IMR-90 (cell line): ENCODE measurements around the gene LRRC1. TPM values are rescaled to one million over a fixed set of nuclear protein-coding genes. Genes with fewer than 3 reads are reported as not detected.

Source experiments
- ATAC-seq: fragments of 200-7000 bp; cut with Tn5 transposase; 2 replicates; pipeline ENCODE4 v1.9.1; 2020; ENCODE audit warnings: low read depth, mild to moderate bottlenecking, moderate library complexity
- BruUV-seq: library from RNA; stranded (reverse); fragments of 400-500 nt; replicated peaks from 2 replicates; lab custom pipeline; 2021; lab: Mats Ljungman, UMichigan
- CTCF ChIA-PET: fragments of 300-600 bp; formaldehyde crosslinking; extraction: SDS; loops from one replicate; lab custom pipeline; 2021; ENCODE audit warnings: antibody characterized with exemption; lab: Yijun Ruan, JAX
- POLR2A ChIA-PET: fragments of 300-600 bp; sonication (Branson Sonifier 250); formaldehyde crosslinking; loops from one replicate; lab custom pipeline; 2022; ENCODE audit warnings: antibody characterized with exemption; ENCODE audit not compliant: unreplicated experiment; lab: Charles Lee
- DNase-seq: peaks from one replicate; pipeline ENCODE4 v3.0.0; 2013
- H2AFZ ChIP-seq: replicated peaks from 2 replicates; pipeline ENCODE3; 2013; ENCODE audit warnings: low read length, mild to moderate bottlenecking; ENCODE audit not compliant: poor library complexity
- H2AK5ac ChIP-seq: 2 replicates; pipeline ENCODE4 v1.6.1; 2013; ENCODE audit warnings: low read depth, low read length, inconsistent platforms
- H2AK9ac ChIP-seq: replicated peaks from 2 replicates; pipeline ENCODE3; 2013; ENCODE audit warnings: mild to moderate bottlenecking, low read depth, low read length, moderate library complexity; ENCODE audit not compliant: poor library complexity
- H2BK120ac ChIP-seq: 2 replicates; pipeline ENCODE4 v1.6.1; 2013; ENCODE audit warnings: low read depth, low read length, inconsistent platforms
- H2BK15ac ChIP-seq: 3 replicates; pipeline ENCODE4 v1.6.1; 2013; ENCODE audit warnings: low read depth, low read length, inconsistent platforms
- H2BK20ac ChIP-seq: 2 replicates; pipeline ENCODE4 v1.6.1; 2013; ENCODE audit warnings: low read depth, mild to moderate bottlenecking, inconsistent platforms, low read length, moderate library complexity
- H2BK5ac ChIP-seq: 2 replicates; pipeline ENCODE4 v1.6.1; 2013; ENCODE audit warnings: mild to moderate bottlenecking, low read depth, low read length, inconsistent platforms; ENCODE audit not compliant: poor library complexity, severe bottlenecking
- H3K14ac ChIP-seq: replicated peaks from 2 replicates; pipeline ENCODE4 v1.6.1; 2013; ENCODE audit warnings: low read depth, low read length, inconsistent platforms
- H3K18ac ChIP-seq: 2 replicates; pipeline ENCODE4 v1.6.1; 2013; ENCODE audit warnings: low read depth, low read length, control low read depth
- H3K23ac ChIP-seq: 2 replicates; pipeline ENCODE4 v1.6.1; 2013; ENCODE audit warnings: low read depth, low read length, inconsistent platforms
- H3K27ac ChIP-seq: 2 replicates; pipeline ENCODE4 v1.5.1; 2013; ENCODE audit warnings: mild to moderate bottlenecking, control low read depth, low read length; ENCODE audit not compliant: insufficient read depth
- H3K27me3 ChIP-seq: 2 replicates; pipeline ENCODE4 v1.6.1; 2013; ENCODE audit warnings: low read length; ENCODE audit not compliant: control insufficient read depth, insufficient read depth
- H3K36me3 ChIP-seq: 2 replicates; pipeline ENCODE4 v1.6.1; 2013; ENCODE audit warnings: low read length, mixed read lengths; ENCODE audit not compliant: control insufficient read depth, insufficient read depth
- H3K4ac ChIP-seq: 2 replicates; pipeline ENCODE4 v1.6.1; 2013; ENCODE audit warnings: low read depth, low read length, inconsistent platforms
- H3K4me1 ChIP-seq: 2 replicates; pipeline ENCODE4 v1.6.1; 2013; ENCODE audit warnings: low read length, mixed read lengths; ENCODE audit not compliant: control insufficient read depth, insufficient read depth
- H3K4me2 ChIP-seq: 2 replicates; pipeline ENCODE4 v1.6.1; 2013; ENCODE audit warnings: low read depth, mild to moderate bottlenecking, control low read depth, low read length, moderate library complexity
- H3K4me3 ChIP-seq: 2 replicates; pipeline ENCODE4 v1.5.1; 2013; ENCODE audit warnings: low read depth, mild to moderate bottlenecking, control low read depth, low read length, moderate library complexity; ENCODE audit not compliant: insufficient read depth
- H3K56ac ChIP-seq: 2 replicates; pipeline ENCODE4 v1.6.1; 2013; ENCODE audit warnings: low read length, inconsistent platforms; ENCODE audit not compliant: insufficient read depth; ENCODE audit errors: extremely low read depth
- H3K79me1 ChIP-seq, 2 experiments: 2 replicates each; pipeline ENCODE4 v1.6.1; 2013; ENCODE audit warnings: low read length in 2 of 2, inconsistent platforms in 1 of 2, low read depth in 1 of 2
- H3K9ac ChIP-seq: 2 replicates; pipeline ENCODE4 v1.6.1; 2013; ENCODE audit warnings: low read depth, low read length, control low read depth
- H3K9me1 ChIP-seq: 2 replicates; pipeline ENCODE4 v1.6.1; 2013; ENCODE audit warnings: low read length, inconsistent platforms; ENCODE audit not compliant: insufficient read depth
- H3K9me3 ChIP-seq: 2 replicates; pipeline ENCODE4 v1.6.1; 2013; ENCODE audit warnings: low read length; ENCODE audit not compliant: control insufficient read depth, insufficient read depth
- H4K20me1 ChIP-seq: 2 replicates; pipeline ENCODE4 v1.6.1; 2013; ENCODE audit warnings: low read length, inconsistent platforms; ENCODE audit not compliant: insufficient read depth
- H4K5ac ChIP-seq: 2 replicates; pipeline ENCODE4 v1.6.1; 2013; ENCODE audit warnings: mild to moderate bottlenecking, low read depth, low read length, control low read depth
- H4K8ac ChIP-seq, 2 experiments: 2 replicates each; pipeline ENCODE4 v1.6.1; 2013; ENCODE audit warnings: low read depth in 2 of 2, low read length in 2 of 2, control low read depth in 1 of 2, inconsistent platforms in 1 of 2
- H4K91ac ChIP-seq: 2 replicates; pipeline ENCODE4 v1.6.1; 2013; ENCODE audit warnings: low read depth, low read length, inconsistent platforms; ENCODE audit not compliant: insufficient read depth
- BHLHE40 ChIP-seq: fragments of 150-350 bp; IDR thresholded peaks from 2 replicates; pipeline ENCODE4 v1.6.1; 2016; ENCODE audit warnings: mild to moderate bottlenecking, low read depth, low read length
- CEBPB ChIP-seq: IDR thresholded peaks from 2 replicates; pipeline ENCODE4 v1.6.1; 2012; ENCODE audit warnings: low read depth, low read length, improper control_type of control experiment
- CHD1 ChIP-seq: IDR thresholded peaks from 2 replicates; pipeline ENCODE4 v1.6.1; 2012; ENCODE audit warnings: low read depth, low read length, improper control_type of control experiment
- FOS ChIP-seq: fragments of 150-350 bp; IDR thresholded peaks from 2 replicates; pipeline ENCODE4 v1.6.1; 2016; ENCODE audit warnings: low read depth, low read length
- MAFK ChIP-seq: IDR thresholded peaks from 2 replicates; pipeline ENCODE4 v1.6.1; 2012; ENCODE audit warnings: low read depth, low read length, improper control_type of control experiment
- MAZ ChIP-seq: IDR thresholded peaks from 2 replicates; pipeline ENCODE4 v1.6.1; 2012; ENCODE audit warnings: low read depth, mild to moderate bottlenecking, low read length, improper control_type of control experiment, moderate library complexity, borderline replicate concordance
- MXI1 ChIP-seq: IDR thresholded peaks from 2 replicates; pipeline ENCODE4 v1.6.1; 2012; ENCODE audit warnings: low read depth, mild to moderate bottlenecking, low read length, moderate library complexity, borderline replicate concordance
- NFE2L2 ChIP-seq: fragments of 150-350 bp; IDR thresholded peaks from 2 replicates; pipeline ENCODE4 v1.6.1; 2016; ENCODE audit warnings: low read depth, mild to moderate bottlenecking, low read length
- POLR2A ChIP-seq: IDR thresholded peaks from 2 replicates; pipeline ENCODE4 v1.6.1; 2012; ENCODE audit warnings: mild to moderate bottlenecking, low read depth, low read length
- RAD21 ChIP-seq: IDR thresholded peaks from 2 replicates; pipeline ENCODE4 v1.6.1; 2012; ENCODE audit warnings: low read length, improper control_type of control experiment
- RCOR1 ChIP-seq: IDR thresholded peaks from 2 replicates; pipeline ENCODE4 v1.6.1; 2012; ENCODE audit warnings: mild to moderate bottlenecking, low read length, improper control_type of control experiment; ENCODE audit not compliant: insufficient replicate concordance
- RFX5 ChIP-seq: IDR thresholded peaks from 2 replicates; pipeline ENCODE4 v1.8.0; 2012; ENCODE audit warnings: low read depth, mild to moderate bottlenecking, low read length, moderate library complexity
- SMC3 ChIP-seq: fragments of 150-350 bp; IDR thresholded peaks from 2 replicates; pipeline ENCODE4 v1.6.1; 2016; ENCODE audit warnings: low read depth, mild to moderate bottlenecking, antibody characterized with exemption, low read length, moderate library complexity
- WGBS, 2 experiments: methylation state at CpG; one replicate each; pipeline versions ENCODE4 v1.1.5 to v1.1.7; 2013; ENCODE audit warnings: missing lambda C conversion rate in 2 of 2; ENCODE audit not compliant: insufficient read length in 1 of 2; ENCODE audit errors: extremely low coverage in 2 of 2; 5-methylcytosine and 5-hydroxymethylcytosine counted together
- dilution Hi-C: fragments of 300-500 bp; cut with HindIII; formaldehyde crosslinking; loops from one replicate; pipeline ENCODE4 v1.14.3; 2018; ENCODE audit warnings: low sequenced_read_pairs; ENCODE audit not compliant: unreplicated experiment
- in situ Hi-C: fragments of 300-500 bp; cut with MboI; formaldehyde crosslinking; loops from 3 replicates; pipeline ENCODE4 v1.14.3; 2019; ENCODE audit warnings: low sequenced_read_pairs, inconsistent platforms, mixed read lengths
- intact Hi-C: fragments of 100-400 bp; cut with micrococcal nuclease; formaldehyde crosslinking; loops from 2 replicates; pipeline ENCODE4 v1.10.0; 2022
- polyA plus RNA-seq, 3 experiments: library from polyadenylated mRNA; depleted of rRNA; stranded (reverse); fragments of >200 nt; gene quantifications; 2 replicates each; pipeline ENCODE4 v1.2.3, GENCODE V29; 2012; ENCODE audit warnings: low replicate concordance in 1 of 3
- total RNA-seq: library from RNA; depleted of rRNA; stranded (reverse); fragments of >200 nt; gene quantifications from 2 replicates; pipeline ENCODE4 v1.2.3, GENCODE V29; 2012
- TF ChIP-seq, protein P1 (sequence below): fragments of 150-350 bp; IDR thresholded peaks from 2 replicates; pipeline ENCODE4 v1.6.1; 2017; ENCODE audit warnings: mild to moderate bottlenecking, antibody characterized with exemption, low read length, low read depth
- TF ChIP-seq, protein P2 (sequence below): fragments of 150-350 bp; IDR thresholded peaks from 2 replicates; pipeline ENCODE4 v1.6.1; 2016; ENCODE audit warnings: low read depth, mild to moderate bottlenecking, low read length, moderate library complexity, borderline replicate concordance
- TF ChIP-seq, protein P3 (sequence below): conservative IDR thresholded peaks from 2 replicates; pipeline ENCODE4 v1.5.1; 2012; ENCODE audit warnings: mild to moderate bottlenecking, low read depth, low read length, improper control_type of control experiment

The LRRC1 gene
- total and polyA plus RNA-seq, 2 of the 4 experiments (the other 2 are of a cell fraction) = 5.1 to 6.1 TPM

DNA sequence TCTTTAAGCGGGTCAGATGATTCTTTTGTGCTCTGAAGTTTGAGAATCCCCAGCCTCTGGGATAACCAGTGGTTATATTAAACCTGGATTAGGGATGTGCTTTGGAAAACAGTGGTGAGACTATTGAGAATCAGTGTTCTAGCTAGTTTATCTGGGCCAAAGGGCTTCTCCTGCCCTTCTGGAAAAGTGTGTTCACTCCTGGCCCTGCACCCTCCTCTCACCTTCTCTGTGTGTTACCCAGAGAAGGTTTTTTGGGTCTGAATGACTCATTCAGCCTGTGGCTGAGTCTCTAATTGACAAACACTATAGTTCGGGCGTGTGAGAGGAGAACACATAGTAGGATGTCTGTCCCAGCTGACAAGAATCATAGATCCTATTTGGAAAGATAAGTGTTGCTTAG lies 66.7 kb downstream of the LRRC1 start:
- Histone ChIP-seq H3K9me1 (peaks cover 8% of the 10 kb centered on the region), H2AK5ac (peak overlapping the region; percentile 51; the same call in 1 of the 2 replicates), H4K20me1 (no peaks in the 10 kb centered on the region; the same call in 1 of the 2 replicates), H3K79me1 (peaks cover 30 to 45% of the 10 kb centered on the region in 2 experiments), H3K9me3 (no peaks in the 10 kb centered on the region), H2BK5ac (no peak overlapping the region), H3K18ac (no peak overlapping the region), H4K91ac (0 out of 2 replicates have a peak overlapping the region, but pooled peaks have one; percentile 9), H3K4me2 (no peak overlapping the region), H3K56ac (no peak overlapping the region), H3K4me3 (no peak overlapping the region), H2BK120ac (peak overlapping the region; percentile 24; the same call in 1 of the 2 replicates), H3K14ac (peak overlapping the region; percentile 53), H2BK15ac (peak overlapping the region; percentile 60; the same call in 1 of the 3 replicates), H3K36me3 (no peaks in the 10 kb centered on the region), H4K8ac (no peak overlapping the region), H3K23ac (0 out of 2 replicates have a peak overlapping the region, but pooled peaks have one; percentile 54), H3K4me1 (peaks cover 13% of the 10 kb centered on the region), H3K27me3 (no peaks in the 10 kb centered on the region), H2BK20ac (peak overlapping the region; percentile 56), H2AFZ (no peak overlapping the region), H3K9ac (no peak overlapping the region), H3K27ac (no peak overlapping the region), H2AK9ac (no peak overlapping the region), H3K4ac (no peak overlapping the region), H4K5ac (no peak overlapping the region)
- ATAC-seq = no peak
- intact Hi-C loops = no loop called here
- DNase-seq = no peak
- ChIA-PET POLR2A (no interaction called here), CTCF (interaction anchor here (0.8 kb wide), 1 partner anchor 143 kb away, joined by 3 read pairs; no protein-coding TSS in a partner anchor)
- TF ChIP-seq NFE2L2 (no peak), RCOR1 (no peak), MXI1 (no peak), SMC3 (no peak), MAZ (no peak), FOS (no peak), POLR2A (no peak), MAFK (no peak), RAD21 (no peak), RFX5 (no peak), BHLHE40 (no peak), CHD1 (no peak), CEBPB (no peak)
- TF ChIP-seq, protein P1, sequence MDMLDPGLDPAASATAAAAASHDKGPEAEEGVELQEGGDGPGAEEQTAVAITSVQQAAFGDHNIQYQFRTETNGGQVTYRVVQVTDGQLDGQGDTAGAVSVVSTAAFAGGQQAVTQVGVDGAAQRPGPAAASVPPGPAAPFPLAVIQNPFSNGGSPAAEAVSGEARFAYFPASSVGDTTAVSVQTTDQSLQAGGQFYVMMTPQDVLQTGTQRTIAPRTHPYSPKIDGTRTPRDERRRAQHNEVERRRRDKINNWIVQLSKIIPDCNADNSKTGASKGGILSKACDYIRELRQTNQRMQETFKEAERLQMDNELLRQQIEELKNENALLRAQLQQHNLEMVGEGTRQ = no peak
- TF ChIP-seq, protein P2, sequence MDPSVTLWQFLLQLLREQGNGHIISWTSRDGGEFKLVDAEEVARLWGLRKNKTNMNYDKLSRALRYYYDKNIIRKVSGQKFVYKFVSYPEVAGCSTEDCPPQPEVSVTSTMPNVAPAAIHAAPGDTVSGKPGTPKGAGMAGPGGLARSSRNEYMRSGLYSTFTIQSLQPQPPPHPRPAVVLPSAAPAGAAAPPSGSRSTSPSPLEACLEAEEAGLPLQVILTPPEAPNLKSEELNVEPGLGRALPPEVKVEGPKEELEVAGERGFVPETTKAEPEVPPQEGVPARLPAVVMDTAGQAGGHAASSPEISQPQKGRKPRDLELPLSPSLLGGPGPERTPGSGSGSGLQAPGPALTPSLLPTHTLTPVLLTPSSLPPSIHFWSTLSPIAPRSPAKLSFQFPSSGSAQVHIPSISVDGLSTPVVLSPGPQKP = no peak
- TF ChIP-seq, protein P3, sequence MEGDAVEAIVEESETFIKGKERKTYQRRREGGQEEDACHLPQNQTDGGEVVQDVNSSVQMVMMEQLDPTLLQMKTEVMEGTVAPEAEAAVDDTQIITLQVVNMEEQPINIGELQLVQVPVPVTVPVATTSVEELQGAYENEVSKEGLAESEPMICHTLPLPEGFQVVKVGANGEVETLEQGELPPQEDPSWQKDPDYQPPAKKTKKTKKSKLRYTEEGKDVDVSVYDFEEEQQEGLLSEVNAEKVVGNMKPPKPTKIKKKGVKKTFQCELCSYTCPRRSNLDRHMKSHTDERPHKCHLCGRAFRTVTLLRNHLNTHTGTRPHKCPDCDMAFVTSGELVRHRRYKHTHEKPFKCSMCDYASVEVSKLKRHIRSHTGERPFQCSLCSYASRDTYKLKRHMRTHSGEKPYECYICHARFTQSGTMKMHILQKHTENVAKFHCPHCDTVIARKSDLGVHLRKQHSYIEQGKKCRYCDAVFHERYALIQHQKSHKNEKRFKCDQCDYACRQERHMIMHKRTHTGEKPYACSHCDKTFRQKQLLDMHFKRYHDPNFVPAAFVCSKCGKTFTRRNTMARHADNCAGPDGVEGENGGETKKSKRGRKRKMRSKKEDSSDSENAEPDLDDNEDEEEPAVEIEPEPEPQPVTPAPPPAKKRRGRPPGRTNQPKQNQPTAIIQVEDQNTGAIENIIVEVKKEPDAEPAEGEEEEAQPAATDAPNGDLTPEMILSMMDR = no peak
- dilution Hi-C loops = no loop called here
- 100% methylated on average over 1 of the region's 3 CpGs; no CpG with 5 or more reads in 1 of the 2 experiments for WGBS, 2 experiments
- no TSS peak for BruUV-seq
- in situ Hi-C loops = no loop called here
